Prostate gland (tissue), 2 donors: ENCODE data around the gene TGFBR3. TPM values are rescaled to one million over a fixed set of nuclear protein-coding genes. Genes with fewer than 3 reads are reported as not detected.

Source experiments
- DNase-seq: peaks from one replicate; pipeline ENCODE4 v3.0.0-alpha.2; 2019; ENCODE audit warnings: low spot score
- H3K27ac ChIP-seq, 2 donors: fragments of 200-600 bp; sonication (generic); 2 replicates each; pipeline ENCODE4 v1.5.1; 2017 to 2019
- H3K27me3 ChIP-seq: fragments of 200-600 bp; sonication (generic); replicated peaks from 2 replicates; pipeline ENCODE4 v1.5.1; 2019; ENCODE audit not compliant: insufficient read depth
- H3K36me3 ChIP-seq, 2 donors: fragments of 200-600 bp; sonication (generic); 1 replicate in 1 of 2; 2 replicates in 1 of 2; pipeline versions ENCODE4 v1.5.1 to v1.8.1; 2017 to 2019
- H3K4me1 ChIP-seq: fragments of 200-600 bp; sonication (generic); replicated peaks from 2 replicates; pipeline ENCODE4 v1.5.1; 2019
- H3K4me3 ChIP-seq, 2 donors: fragments of 200-600 bp; sonication (generic); 2 replicates each; pipeline ENCODE4 v1.5.1; 2017 to 2019
- H3K9me3 ChIP-seq: fragments of 200-600 bp; sonication (generic); 2 replicates; pipeline ENCODE4 v1.5.1; 2017
- CTCF ChIP-seq, 4 experiments: fragments of 200-600 bp in 2 of 4; fragments of 450-650 bp in 2 of 4; sonication (generic) in 2 of 4; IDR thresholded peaks; 1 replicate in 3 of 4; 2 replicates in 1 of 4; pipeline ENCODE4 v1.5.1; 2016 to 2019; ENCODE audit warnings: antibody characterized with exemption in 4 of 4, mild to moderate bottlenecking in 2 of 4, moderate library complexity in 2 of 4
- POLR2A ChIP-seq: fragments of 450-650 bp; IDR thresholded peaks from one replicate; pipeline ENCODE4 v1.6.1; 2016; ENCODE audit warnings: antibody characterized with exemption, mild to moderate bottlenecking
- POLR2AphosphoS5 ChIP-seq: sonication (generic); formaldehyde crosslinking; IDR thresholded peaks from one replicate; pipeline ENCODE4 v1.6.1; 2017; ENCODE audit warnings: antibody characterized with exemption
- WGBS: methylation state at CpG from one replicate; pipeline ENCODE4 v1.1.5; 2018; 5-methylcytosine and 5-hydroxymethylcytosine counted together
- intact Hi-C: fragments of 100-400 bp; cut with DNase I; formaldehyde crosslinking; loops from one replicate; pipeline ENCODE4 v1.14.2; 2022
- total RNA-seq, 2 donors: library from RNA; depleted of rRNA; stranded (reverse); fragments of >200 nt; gene quantifications; one replicate each; pipeline ENCODE4 v1.1.0, GENCODE V29; 2016

Gene TGFBR3
- total RNA-seq, 2 donors from 2014 or later, result 26.4 to 51.7 TPM

- no peak overlapping the region for H3K27ac ChIP-seq
- H3K36me3 ChIP-seq, result no peaks in the 10 kb centered on the region
- H3K4me3 ChIP-seq, result no peak overlapping the region
- WGBS, result 58% methylated on average over 8 of the region's 8 CpGs
- TF ChIP-seq POLR2A (no peak), POLR2AphosphoS5 (no peak), CTCF (IDR thresholded peaks at IDR 0.05) (no peak)
- H3K9me3 ChIP-seq, result no peaks in the 10 kb centered on the region
- no peaks in the 10 kb centered on the region for H3K27me3 ChIP-seq
- intact Hi-C loops, result no loop called here
- DNase-seq, result no peak
- no peaks in the 10 kb centered on the region for H3K4me1 ChIP-seq
These were observed 82.8 kb downstream of the TGFBR3 start for GRCh38 chr1:91803123-91803522.

GRCh38 chr1:91801496-91802115 lies 84.3 kb downstream of the TGFBR3 start:
- no peak for DNase-seq
- Histone ChIP-seq H3K36me3 (no peaks in the 10 kb centered on the region), H3K27me3 (no peaks in the 10 kb centered on the region), H3K9me3 (no peaks in the 10 kb centered on the region), H3K4me1 (no peaks in the 10 kb centered on the region), H3K4me3 (no peak overlapping the region), H3K27ac (no peak overlapping the region)
- WGBS, result 69% methylated on average over 3 of the region's 3 CpGs
- intact Hi-C loops, result no loop called here
- TF ChIP-seq POLR2AphosphoS5 (no peak), POLR2A (no peak), CTCF (IDR thresholded peaks at IDR 0.05) (no peak)

GRCh38 chr1:91799863-91800262 lies 86.1 kb downstream of the TGFBR3 start:
- TF ChIP-seq CTCF (IDR thresholded peaks at IDR 0.05), result no peak
- TF ChIP-seq POLR2A, result no peak
- Histone ChIP-seq H3K4me3 (no peak overlapping the region), H3K9me3 (no peaks in the 10 kb centered on the region), H3K27ac (no peak overlapping the region), H3K27me3 (no peaks in the 10 kb centered on the region), H3K36me3 (no peaks in the 10 kb centered on the region), H3K4me1 (no peaks in the 10 kb centered on the region)
- WGBS, result 83% methylated on average over 3 of the region's 3 CpGs
- no peak for DNase-seq
- intact Hi-C loops, result no loop called here

- no peak for DNase-seq
- intact Hi-C loops, result no loop called here
- WGBS, result 76% methylated on average over 5 of the region's 5 CpGs
- no peak for TF ChIP-seq CTCF (IDR thresholded peaks at IDR 0.05)
- TF ChIP-seq POLR2AphosphoS5, result no peak
- TF ChIP-seq POLR2A, result no peak
- H3K4me3 ChIP-seq, result no peak overlapping the region
- H3K27me3 ChIP-seq, result no peaks in the 10 kb centered on the region
- no peaks in the 10 kb centered on the region for H3K36me3 ChIP-seq
- H3K9me3 ChIP-seq, result no peaks in the 10 kb centered on the region
- no peak overlapping the region for H3K27ac ChIP-seq
- no peaks in the 10 kb centered on the region for H3K4me1 ChIP-seq
These were observed 86.8 kb downstream of the TGFBR3 start for GRCh38 chr1:91799159-91799558.

- no peak for DNase-seq
- intact Hi-C loops, result no loop called here
- no peaks in the 10 kb centered on the region for H3K36me3 ChIP-seq
These were observed 87.2 kb downstream of the TGFBR3 start for GRCh38 chr1:91798740-91799139.

More at GRCh38 chr1:91798740-91799139, 87.2 kb downstream of the TGFBR3 start:
- Histone ChIP-seq H3K9me3 (no peaks in the 10 kb centered on the region), H3K27me3 (no peaks in the 10 kb centered on the region), H3K4me1 (no peaks in the 10 kb centered on the region), H3K4me3 (no peak overlapping the region), H3K27ac (no peak overlapping the region)
- TF ChIP-seq POLR2A (no peak), CTCF (IDR thresholded peaks at IDR 0.05) (no peak), POLR2AphosphoS5 (no peak)
- 46% methylated on average over 2 of the region's 2 CpGs for WGBS
